Lung (tissue), 12 donors: ENCODE data around the gene BIRC5. TPM values are rescaled to one million over a fixed set of nuclear protein-coding genes. Genes with fewer than 3 reads are reported as not detected.

Experiments used
- ATAC-seq: fragments of 200-7000 bp; cut with Tn5 transposase; one replicate; pipeline ENCODE4 v1.9.1; 2020; ENCODE audit warnings: moderate number of reproducible peaks; ENCODE audit not compliant: insufficient read depth, low FRiP score
- DNase-seq, 3 donors: peaks; one replicate each; pipeline ENCODE4 v3.0.0-alpha.2; 2013 to 2017
- H3K27ac ChIP-seq, 2 donors: one replicate each; pipeline ENCODE4 v1.5.1; 2013; ENCODE audit warnings: mild to moderate bottlenecking in 2 of 2, moderate library complexity in 2 of 2, control low read depth in 1 of 2, inconsistent platforms in 1 of 2, low read depth in 1 of 2, low read length in 1 of 2
- H3K27me3 ChIP-seq, 3 donors: one replicate each; pipeline ENCODE4 v1.5.1; 2013; ENCODE audit warnings: low read length in 2 of 3; ENCODE audit not compliant: control insufficient read depth in 3 of 3, insufficient read depth in 3 of 3
- H3K36me3 ChIP-seq, 4 donors: one replicate each; pipeline ENCODE4 v1.5.1; 2013; ENCODE audit warnings: low read length in 4 of 4, mild to moderate bottlenecking in 1 of 4, moderate library complexity in 1 of 4; ENCODE audit not compliant: control insufficient read depth in 4 of 4, insufficient read depth in 4 of 4
- H3K4me1 ChIP-seq, 5 donors: one replicate each; pipeline ENCODE4 v1.5.1; 2013; ENCODE audit warnings: low read length in 5 of 5, mild to moderate bottlenecking in 2 of 5, moderate library complexity in 1 of 5; ENCODE audit not compliant: control insufficient read depth in 5 of 5, insufficient read depth in 5 of 5
- H3K4me3 ChIP-seq: one replicate; pipeline ENCODE4 v1.5.1; 2013; ENCODE audit warnings: mild to moderate bottlenecking, control low read depth, moderate library complexity
- H3K9ac ChIP-seq, 2 donors: one replicate each; pipeline ENCODE4 v1.5.1; 2013; ENCODE audit warnings: low read length in 2 of 2, control low read depth in 1 of 2; ENCODE audit not compliant: insufficient read depth in 1 of 2
- H3K9me3 ChIP-seq, 4 donors: one replicate each; pipeline ENCODE4 v1.5.1; 2013; ENCODE audit warnings: low read length in 3 of 4, mild to moderate bottlenecking in 1 of 4, moderate library complexity in 1 of 4; ENCODE audit not compliant: control insufficient read depth in 4 of 4, insufficient read depth in 3 of 4
- CTCF ChIP-seq: IDR thresholded peaks from 2 replicates; pipeline ENCODE4 v1.5.1; 2012; ENCODE audit warnings: mild to moderate bottlenecking; ENCODE audit errors: control extremely low read depth, extremely low read depth
- WGBS, 2 donors: extraction: QIAGEN DNeasy Blood & Tissue Kit; methylation state at CpG; one replicate each; pipeline ENCODE4 v1.1.7; 2013; 5-methylcytosine and 5-hydroxymethylcytosine counted together
- polyA plus RNA-seq, 2 donors: library from polyadenylated mRNA; stranded (reverse); fragments of 200-250 nt; gene quantifications; one replicate each; pipeline ENCODE4 v1.2.1, GENCODE V29; 2013
- total RNA-seq, 2 donors: library from RNA; depleted of rRNA in 1 of 2; stranded (reverse); fragments of >200 nt in 1 of 2; gene quantifications; one replicate each; pipeline ENCODE4 v1.2.1, GENCODE V29; 2014 to 2021
- donor health status: control.
- donor health status: control.
- donor health status: Bipolar disorder and iron deficiency.
- donor health status: healthy.
- donor health status: DM: yes; HTN: yes; CAD: no.

Gene BIRC5
- total and polyA plus RNA-seq, 4 donors, result 1.1 to 11.2 (median 2.4) TPM

- no peak for ATAC-seq
- no peak for TF ChIP-seq CTCF
- no peaks in the 10 kb centered on the region for H3K9me3 ChIP-seq
- H3K36me3 ChIP-seq, result peaks cover 0 to 10% (median 0%) of the 10 kb centered on the region in 4 donors
- DNase-seq, result no peak
- no peaks in the 10 kb centered on the region for H3K27me3 ChIP-seq
- H3K9ac ChIP-seq, result no peak overlapping the region
- WGBS, 2 donors, result 92% methylated on average over 22 of the region's 22 CpGs
- H3K4me3 ChIP-seq, result no peak overlapping the region
- H3K4me1 ChIP-seq, result peaks cover 0 to 3% (median 0%) of the 10 kb centered on the region in 5 donors
- H3K27ac ChIP-seq, result no peak overlapping the region
Observed at GRCh38 chr17:78204387-78205123, 9.5 kb upstream of the BIRC5 start.

- no peak for TF ChIP-seq CTCF
- ATAC-seq, result no peak
- WGBS, 2 donors, result 94 to 95% methylated on average over 17 of the region's 17 CpGs
- H3K27me3 ChIP-seq, result no peaks in the 10 kb centered on the region
- peaks cover 0 to 3% (median 0%) of the 10 kb centered on the region in 5 donors for H3K4me1 ChIP-seq
- H3K4me3 ChIP-seq, result no peak overlapping the region
- H3K36me3 ChIP-seq, result peaks cover 0 to 9% (median 0%) of the 10 kb centered on the region in 4 donors
- H3K9ac ChIP-seq, result no peak overlapping the region
- no peak overlapping the region for H3K27ac ChIP-seq
- H3K9me3 ChIP-seq, result no peaks in the 10 kb centered on the region
- no peak for DNase-seq
Observed at GRCh38 chr17:78205124-78205775, 8.8 kb upstream of the BIRC5 start.

GRCh38 chr17:78206298-78206697, 7.8 kb upstream of the BIRC5 start:
- Histone ChIP-seq H3K9me3 (no peaks in the 10 kb centered on the region), H3K9ac (no peak overlapping the region), H3K27ac (no peak overlapping the region), H3K36me3 (peaks cover 0 to 5% (median 0%) of the 10 kb centered on the region in 4 donors), H3K4me3 (no peak overlapping the region), H3K27me3 (no peaks in the 10 kb centered on the region), H3K4me1 (peaks cover 0 to 3% (median 0%) of the 10 kb centered on the region in 5 donors)
- no peak for TF ChIP-seq CTCF
- DNase-seq (no peak), ATAC-seq (no peak)
- WGBS, 2 donors, result 54 to 58% methylated on average over 7 of the region's 7 CpGs
